HG03066 (cell line): ENCODE measurements around the gene KLC1.
"Not testable (repeated sequence)": the region's sequence is repeated elsewhere in the genome, so short reads cannot be mapped to it uniquely, and the experiment has no call there.

Experiments
- ATAC-seq: cut with Tn5 transposase; IDR thresholded peaks from one replicate; pipeline ENCODE4 v1.9.1; 2021; ENCODE audit warnings: low read depth; ENCODE audit not compliant: unreplicated experiment

KLC1 gene

DNA sequence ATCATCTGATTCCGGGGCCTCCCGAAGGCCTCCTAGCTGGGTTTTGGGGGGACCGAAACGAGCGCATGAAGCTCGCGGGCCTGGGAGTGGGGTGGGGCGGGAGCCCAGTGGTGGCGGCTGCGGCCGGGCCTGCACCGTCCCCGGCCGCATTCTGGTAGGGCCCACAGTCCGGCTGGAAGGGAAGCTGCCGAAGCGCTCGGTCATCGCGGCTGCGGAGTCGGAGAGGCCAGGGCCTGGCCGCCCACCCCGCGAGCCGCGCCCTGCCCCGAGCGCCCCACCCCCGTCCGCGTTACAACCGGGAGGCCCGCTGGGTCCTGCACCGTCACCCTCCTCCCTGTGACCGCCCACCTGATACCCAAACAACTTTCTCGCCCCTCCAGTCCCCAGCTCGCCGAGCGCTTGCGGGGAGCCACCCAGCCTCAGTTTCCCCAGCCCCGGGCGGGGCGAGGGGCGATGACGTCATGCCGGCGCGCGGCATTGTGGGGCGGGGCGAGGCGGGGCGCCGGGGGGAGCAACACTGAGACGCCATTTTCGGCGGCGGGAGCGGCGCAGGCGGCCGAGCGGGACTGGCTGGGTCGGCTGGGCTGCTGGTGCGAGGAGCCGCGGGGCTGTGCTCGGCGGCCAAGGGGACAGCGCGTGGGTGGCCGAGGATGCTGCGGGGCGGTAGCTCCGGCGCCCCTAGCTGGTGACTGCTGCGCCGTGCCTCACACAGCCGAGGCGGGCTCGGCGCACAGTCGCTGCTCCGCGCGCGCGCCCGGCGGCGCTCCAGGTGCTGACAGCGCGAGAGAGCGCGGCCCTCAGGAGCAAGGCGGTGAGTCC lies at the start of gene KLC1:
TSS of gene KLC1 (plus strand) at position 528 of the 819 bp plus-strand sequence. CDS start 25,354 bp downstream, outside the sequence.
- ATAC-seq = peak; percentile 51

DNA sequence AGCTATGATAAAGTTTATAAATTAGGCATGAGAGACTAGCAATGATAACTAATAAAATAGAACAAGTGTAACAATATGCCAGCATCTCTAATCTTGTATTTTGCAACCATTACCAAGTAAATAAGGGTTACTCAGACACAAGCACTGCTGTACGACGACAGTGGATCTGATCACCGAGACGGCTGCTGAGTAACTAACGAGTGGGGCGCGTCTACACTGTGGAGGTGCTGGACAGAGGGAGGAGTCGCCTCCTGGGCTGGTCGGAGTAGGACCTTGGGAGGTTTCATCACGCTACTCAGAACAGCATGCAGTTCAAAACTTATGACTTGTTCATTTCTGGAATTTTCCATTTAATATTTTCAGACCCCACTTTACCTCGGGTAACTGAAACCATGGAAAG lies 47.8 kb upstream of the KLC1 start:
- no peak for ATAC-seq

DNA sequence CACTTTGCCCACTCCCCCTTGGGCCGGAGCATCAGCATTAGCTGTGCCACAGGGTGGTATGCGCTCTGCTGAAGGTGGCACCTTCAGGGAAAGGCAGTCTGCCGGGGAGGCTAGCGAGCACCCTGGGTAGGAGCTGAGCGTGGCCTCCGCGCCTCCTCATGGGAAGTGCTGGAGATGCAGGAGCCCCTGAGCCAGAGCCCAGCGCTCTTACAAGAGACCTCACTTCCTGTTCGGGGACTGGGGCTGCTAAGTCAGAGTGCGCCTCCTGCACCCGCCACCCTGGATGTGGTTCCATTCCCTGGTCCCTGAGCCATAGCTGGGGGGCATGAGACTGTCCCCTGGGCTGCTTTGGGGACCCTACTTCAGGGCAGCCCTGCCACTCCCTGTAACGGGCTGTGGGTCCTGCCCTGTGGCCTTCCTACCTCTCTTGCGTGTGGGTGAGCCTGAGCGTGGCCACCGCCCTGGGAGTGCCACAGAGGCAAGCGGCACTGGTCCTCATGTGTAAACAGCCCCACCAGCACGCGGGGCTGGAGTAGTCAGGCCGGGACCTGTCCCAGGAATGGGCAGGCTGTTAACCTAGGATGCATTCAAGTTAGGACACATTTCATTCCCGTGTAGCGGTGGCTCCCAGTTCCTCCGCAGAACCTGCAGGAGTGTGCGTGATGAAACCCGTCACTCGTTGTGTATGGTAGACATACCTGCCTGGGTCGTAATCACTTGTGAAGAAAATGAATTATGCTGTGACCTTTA lies 46.9 kb upstream of the KLC1 start:
- ATAC-seq = no peak

DNA sequence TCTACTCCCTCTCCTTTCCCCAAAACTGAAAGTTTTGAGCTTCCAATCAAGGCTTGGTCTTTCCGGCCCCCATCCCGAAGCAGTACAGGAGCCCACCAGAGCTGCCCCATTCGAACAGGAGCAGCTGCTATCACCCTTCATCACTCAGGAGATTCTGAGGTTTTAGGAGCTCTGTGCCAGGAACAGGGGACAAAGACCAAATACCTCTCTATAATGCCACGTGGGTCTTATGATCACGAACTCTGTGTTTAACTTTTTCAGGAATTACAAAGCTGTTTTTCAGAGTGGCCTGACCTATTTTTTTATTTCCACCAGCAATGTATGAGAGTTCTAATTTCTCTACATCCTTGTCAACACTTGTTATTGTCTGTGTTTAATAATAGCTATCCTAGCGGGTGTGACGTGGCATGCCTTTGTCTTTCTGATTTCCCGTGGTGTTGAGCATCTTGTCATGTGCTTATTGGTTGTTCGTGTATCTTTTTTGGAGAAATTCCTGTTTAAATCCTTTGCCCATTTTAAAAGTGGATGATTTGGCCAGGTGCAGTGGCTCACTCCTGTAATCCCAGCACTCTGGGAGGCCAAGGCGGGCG lies 44.6 kb upstream of the KLC1 start:
- ATAC-seq = no peak

DNA sequence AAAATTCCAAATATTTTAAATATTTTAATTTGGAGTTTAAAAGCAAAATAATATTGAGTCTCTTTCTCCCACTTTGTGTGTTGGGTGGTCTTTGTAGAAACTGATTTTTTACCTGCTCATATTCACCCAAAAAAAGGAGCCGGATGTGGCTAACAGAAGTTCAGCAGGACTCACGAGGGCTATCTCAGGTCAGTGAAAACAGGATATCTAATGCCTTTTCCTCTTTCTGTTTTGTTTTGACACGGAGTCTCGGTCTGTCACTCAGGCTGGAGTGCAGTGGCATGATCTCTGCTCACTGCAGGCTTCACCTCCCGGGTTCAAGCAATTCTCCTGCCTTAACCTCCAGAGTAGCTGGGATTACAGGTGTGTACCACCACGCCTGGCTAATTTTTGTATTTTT lies 35.4 kb upstream of the KLC1 start:
- ATAC-seq = no peak

DNA sequence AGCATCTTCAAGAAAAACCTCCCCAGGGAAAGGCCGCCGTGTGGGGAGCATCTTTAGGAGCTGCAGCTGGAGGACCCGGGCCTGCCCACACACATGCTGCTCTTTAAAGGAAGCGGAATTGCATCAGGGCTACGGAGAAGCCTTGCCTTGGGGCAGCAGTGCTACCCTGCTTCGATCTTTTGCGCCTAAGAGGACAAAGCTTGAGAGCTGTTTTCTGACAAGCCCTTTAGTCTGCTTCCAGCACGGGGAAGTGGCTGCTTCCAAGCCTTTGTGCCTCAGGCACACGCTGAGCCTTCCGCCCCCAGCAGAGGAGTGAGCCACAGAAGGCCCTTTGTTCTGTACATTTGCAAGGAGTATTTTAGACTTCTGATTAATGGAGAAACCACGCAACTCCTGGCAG lies 34.7 kb upstream of the KLC1 start:
- no peak for ATAC-seq

DNA sequence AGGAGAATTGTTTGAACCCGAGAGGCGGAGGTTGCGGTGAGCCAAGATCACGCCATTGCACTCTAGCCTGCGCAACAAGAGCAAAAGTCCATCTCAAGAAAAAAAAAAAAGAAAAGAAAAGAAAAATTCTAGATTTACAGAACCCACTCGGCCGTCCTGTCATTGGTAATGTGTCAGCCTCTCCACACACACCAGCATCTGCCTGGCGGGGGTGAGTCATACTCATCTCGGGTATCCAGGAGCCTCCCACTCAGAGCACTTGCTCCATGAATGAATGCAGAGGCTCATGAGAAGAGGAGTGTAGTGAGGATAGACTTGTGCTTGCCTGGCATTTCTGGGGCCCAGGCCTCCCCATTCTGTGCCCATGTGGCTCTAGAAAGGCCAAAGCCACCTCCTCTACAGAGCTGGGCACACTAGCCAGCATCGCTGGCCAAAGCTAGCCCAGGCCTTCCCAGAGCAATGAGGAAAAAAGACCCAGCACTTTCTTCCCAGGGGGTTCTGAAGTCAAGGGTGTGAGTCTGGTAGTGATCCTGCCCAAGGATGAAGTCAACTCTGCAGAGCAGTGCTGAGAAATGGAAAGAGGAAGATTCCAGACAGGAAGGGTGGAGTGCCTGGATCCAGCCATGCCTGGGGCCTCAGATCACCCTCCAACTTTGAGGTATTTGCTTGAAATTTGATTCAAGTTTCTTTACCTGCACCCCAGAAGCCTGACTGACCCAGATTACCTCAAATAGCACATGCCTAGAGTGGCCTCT lies 31.2 kb upstream of the KLC1 start:
- ATAC-seq = no peak

DNA sequence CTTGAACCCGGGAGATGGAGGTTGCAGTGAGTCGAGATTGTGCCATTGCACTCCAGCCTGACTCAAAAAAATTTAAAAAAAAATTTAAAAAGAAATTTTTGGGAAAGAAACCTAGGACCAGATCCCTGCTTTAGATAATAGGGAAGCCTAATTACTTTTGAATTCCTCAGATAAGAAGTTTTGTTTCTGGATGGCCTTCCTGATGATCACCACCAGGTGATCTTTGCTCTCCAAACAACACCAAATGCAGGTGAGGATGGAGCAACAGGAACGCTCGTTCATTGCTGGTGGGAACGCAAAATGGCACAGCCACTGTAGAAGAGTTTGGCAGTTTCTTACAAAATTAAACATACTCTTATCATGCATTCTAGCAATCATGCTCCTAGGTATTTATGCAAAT lies 28.5 kb upstream of the KLC1 start:
- ATAC-seq = no peak

DNA sequence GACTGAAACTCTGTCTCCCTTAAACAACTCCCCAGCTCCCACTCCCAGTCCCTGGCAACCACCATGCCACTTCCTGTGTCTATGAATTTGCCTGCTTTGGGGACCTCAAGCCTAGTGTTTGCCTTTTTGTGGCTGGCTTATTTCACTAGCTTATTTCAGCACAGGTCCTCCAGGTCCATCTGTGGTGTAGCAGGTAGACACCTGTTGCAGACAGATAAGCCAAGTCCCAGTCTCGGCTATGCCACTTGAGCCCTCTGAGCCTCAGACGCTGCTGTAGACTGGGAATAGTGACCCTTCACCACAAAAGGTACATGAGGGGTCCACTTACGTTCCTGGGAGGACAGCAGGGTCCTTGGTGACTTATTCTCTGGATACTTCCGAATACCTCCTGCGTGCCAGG lies 24.4 kb upstream of the KLC1 start:
- ATAC-seq = no peak

DNA sequence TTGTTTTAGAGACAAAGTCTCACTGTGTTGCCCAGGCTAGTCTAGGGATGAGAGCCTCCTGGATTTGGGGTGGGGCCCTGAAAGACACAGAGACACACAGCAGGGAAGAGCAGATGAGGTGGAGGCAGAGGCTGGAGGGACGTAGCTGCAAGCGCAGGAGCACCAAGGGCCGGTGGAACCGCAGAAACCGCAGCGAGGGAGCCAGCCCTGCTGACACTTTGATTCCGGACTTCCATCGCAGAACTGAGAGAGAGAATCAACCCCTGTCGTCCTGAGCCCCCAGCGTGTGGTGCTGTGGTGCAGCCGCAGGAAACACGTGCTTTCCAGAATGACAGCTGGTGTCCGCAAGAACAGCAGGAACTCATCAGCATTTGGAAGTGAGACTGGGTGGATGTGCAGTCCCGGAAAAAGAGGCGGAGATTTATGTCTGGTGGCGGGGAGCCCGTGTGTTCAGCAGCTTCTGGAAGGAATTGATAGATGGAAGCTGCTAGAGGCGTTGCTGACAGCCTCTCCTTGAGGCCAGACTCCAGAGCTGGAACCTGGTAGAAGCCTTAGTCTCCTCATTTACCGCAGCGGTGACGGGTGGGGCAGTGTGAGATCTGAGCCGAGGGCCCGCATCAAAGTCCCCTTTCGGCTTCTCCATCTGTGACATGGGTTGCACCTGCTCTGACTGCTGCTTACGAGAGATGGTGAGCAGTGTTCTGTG lies 21.9 kb upstream of the KLC1 start:
- peak; percentile 82 for ATAC-seq

DNA sequence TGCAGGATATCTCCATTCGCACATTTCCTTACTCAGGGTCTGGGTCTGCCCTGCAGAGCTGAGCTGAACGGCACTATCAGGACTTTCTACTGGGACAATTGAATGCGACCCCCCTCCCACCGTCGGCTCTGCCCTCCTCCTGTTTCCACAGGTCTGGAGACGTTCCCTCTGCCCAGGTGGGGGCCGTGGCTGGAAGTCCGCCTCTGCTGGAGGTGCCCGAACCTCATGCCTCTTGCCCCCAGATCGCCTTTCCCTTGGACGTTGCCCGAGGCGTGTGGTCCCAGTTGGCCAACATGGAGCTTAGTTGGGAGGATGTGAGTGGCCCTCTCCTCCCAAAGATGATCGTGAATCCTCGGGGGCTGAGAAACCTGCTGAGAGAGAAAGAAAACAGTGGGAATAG lies 21.2 kb upstream of the KLC1 start:
- no peak for ATAC-seq

DNA sequence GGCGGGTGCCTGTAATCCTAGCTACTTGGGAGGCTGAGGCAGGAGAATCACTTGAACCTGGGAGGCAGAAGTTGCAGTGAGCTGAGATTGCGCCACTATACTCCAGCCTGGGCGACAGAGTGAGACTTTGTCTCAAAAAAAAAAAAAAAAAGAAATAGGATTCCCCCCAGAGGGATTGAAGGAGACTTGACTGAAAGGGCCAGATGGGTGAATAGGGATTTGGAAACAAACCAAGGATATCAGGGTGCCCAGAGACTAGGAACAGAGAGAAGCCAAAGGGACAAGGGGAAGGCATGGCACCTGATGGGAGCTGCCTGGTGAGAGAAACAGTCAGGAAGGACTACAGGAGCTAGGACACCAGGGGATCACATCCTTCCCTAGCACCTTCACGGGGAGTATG lies 19.9 kb upstream of the KLC1 start:
- not testable (repeated sequence) for ATAC-seq

DNA sequence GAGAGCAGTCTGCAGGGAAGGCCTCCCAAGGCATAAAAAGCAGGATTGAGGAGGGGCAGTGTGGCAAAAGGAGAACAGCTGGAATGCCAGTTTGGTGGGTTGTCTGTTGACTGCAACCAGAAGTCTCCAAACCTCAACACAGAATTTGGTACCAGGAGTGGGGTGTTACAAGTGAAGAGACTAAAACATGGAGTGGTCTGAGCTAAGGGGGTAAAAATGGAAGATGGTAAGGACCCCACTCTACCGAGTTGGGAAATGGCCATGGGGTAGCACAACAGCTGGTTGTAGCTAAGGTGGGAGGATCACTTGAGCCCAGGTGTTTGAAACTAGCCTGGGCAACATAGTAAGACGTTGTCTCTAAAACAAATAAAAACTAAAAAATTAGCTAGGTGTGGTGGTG lies 17.8 kb upstream of the KLC1 start:
- no peak for ATAC-seq

DNA sequence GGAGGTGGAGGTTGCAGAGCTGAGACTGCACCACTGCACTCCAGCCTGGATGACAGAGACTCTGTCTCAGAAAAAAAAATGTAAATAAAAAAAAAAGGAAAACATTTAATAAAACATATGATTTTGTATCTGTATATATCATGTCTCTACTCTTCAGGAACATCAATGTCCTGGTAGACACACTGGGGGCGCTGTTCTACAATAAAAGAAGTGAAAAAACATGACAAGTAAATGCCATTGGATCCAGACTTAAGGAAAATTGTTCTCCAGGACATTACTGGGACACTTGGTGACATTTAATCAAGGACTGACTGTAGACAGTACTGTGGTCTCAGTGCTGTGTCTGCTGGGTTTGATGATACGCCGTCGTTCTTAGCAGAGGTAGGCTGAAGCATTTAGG lies 15.5 kb upstream of the KLC1 start:
- ATAC-seq = no peak

DNA sequence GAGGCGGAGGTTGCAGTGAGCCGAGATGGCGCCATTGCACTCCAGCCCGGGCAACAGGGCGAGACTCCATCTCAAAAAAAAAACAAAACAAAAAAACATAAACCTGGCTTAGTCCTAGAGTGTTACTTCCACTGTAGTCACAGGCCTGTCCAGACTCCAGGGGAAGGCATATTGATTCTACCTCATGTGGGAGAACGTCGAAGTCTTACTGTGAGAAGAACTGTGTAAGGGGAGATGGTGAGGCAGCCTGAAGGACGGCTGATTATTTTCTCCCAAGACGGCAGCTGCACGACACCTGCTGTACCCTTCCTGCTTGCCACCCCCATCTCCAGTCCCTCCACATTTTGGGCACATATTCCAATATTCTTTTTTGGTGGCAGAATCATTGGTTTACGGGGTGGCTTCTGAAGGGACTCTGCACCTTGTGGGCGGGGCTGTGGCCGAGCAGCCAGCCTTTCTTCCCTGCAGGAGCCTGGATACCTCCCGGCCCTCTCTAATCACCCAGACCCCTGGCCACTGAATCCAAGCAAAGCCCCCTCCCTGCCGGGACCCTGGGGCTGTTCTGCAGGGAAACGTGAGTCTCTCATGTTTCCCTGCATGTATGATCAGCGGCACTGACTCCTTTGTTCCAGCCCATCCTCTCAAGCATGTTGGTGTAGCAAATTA lies 12.2 kb upstream of the KLC1 start:
- no peak for ATAC-seq

DNA sequence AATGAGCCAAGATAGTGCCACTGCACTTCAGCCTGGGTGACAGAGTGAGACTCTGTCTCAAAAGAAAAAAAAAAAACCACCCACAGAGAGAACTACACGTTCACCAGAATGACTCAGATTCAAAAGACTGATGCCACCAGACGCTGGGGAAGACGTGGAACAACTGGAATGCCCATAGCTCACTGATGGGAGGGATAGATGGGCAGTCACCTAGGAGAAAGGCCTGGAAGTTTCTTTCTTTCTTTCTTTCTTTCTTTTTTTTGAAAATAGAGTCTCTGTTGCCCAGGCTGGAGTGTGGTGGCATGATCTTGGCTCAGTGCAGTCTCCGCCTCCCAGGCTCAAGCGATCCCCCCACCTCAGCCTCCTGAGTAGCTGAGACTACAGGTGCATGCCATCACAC lies 10.0 kb upstream of the KLC1 start:
- no peak for ATAC-seq

DNA sequence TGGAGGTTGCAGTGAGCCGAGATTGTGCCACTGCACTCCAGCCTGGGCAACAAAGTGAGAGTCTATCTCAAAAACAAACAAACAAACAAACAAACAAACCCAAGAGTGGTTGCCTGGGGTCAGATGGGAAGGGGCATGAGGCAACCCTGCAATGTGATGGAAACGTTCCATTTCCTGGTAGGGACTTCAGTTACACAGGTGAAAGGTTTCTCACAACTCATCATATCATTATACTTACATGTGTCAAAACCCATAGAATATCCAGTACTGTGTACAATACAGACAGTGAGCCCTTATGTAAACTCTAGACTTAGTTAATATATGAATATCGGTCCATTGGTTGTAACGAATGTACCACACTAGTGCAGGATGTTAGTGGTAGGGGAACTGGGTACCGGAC lies 7.2 kb upstream of the KLC1 start:
- no peak for ATAC-seq

DNA sequence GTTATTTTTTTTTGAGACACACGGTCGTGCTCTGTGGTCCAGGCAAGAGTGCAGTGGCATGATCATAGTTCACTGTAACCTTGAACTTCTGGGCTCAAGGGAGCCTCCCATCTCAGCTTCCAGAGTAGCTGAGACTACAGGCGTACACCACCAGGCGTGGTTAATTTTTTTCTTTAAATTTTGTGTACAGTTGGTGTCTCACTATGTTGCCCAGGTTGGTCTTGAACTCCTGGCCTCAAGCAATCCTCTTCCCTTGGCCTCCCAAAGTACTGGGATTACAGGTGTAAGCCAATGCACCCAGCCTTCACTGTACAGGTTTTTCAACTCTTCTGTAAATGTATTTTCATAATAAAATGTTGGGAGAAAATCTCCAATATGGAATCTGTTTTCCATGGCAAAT lies 5.7 kb upstream of the KLC1 start:
- ATAC-seq = no peak

DNA sequence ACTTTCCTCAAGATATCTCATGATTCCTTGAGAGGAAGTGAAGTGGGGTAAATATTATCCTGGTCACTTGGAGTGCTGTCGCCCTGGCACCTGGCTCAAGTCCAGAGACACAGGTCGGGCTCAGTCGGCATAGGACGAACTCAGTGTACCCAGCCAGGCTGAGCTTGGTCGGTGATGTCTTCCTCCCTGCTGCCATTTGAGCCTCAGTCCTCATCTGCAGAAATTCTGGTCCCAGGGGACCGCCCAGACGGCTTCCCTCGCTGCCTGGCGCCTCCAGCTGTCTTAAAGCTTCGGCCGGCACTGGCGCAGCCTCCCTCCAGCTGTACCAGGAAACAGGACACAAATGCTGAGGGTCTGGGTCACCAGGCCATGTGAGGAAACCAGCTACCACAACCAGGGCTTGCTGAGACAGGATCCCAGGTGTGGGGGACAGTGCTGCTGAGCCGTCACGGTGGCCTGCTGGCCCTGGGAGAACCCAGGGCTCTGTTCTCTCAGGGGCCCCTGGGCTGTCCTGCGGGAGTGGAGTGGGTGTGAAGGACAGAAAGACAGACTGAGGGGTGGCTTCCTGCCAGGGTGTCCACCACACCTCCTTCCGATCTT lies 5.0 kb upstream of the KLC1 start:
- ATAC-seq = no peak
